H1 (cell line): ENCODE measurements around the gene ANKRD26. TPM values are rescaled to one million over a fixed set of nuclear protein-coding genes. Genes with fewer than 3 reads are reported as not detected.

Experiments used
- polyA plus RNA-seq, 7 experiments: library from polyadenylated mRNA; depleted of rRNA in 3 of 7; stranded (reverse) in 5 of 7; unstranded in 2 of 7; fragments of >200 nt in 5 of 7; fragments of 200-250 nt in 2 of 7; gene quantifications; 1 replicate in 5 of 7; 2 replicates in 1 of 7; 4 replicates in 1 of 7; pipeline versions ENCODE4 v1.2.1 to v1.2.3, GENCODE V29; 2011 to 2013; ENCODE audit warnings: missing spikeins in 2 of 7, mixed read lengths in 2 of 7
- total RNA-seq: library from RNA; stranded (reverse); fragmentation: NEBNext Ultra II Directional; extraction: Animal tissue kit (Norgen Biotek cat#: 25700); gene quantifications from 2 replicates; pipeline ENCODE4 v1.2.1, GENCODE V29; 2021
- TF ChIP-seq, protein P1 (sequence below): fragments of 300-600 bp; sonication (generic); IDR thresholded peaks from 2 replicates; pipeline ENCODE4 v1.7.1; 2012; ENCODE audit warnings: low read length, moderate library complexity, mild to moderate bottlenecking, inconsistent platforms; ENCODE audit not compliant: insufficient replicate concordance

Gene ANKRD26
- total and polyA plus RNA-seq, 2 of the 8 experiments (the other 6 are each of a cell fraction or from before 2014, with no cell fraction given) = 1.3 to 8.8 TPM

DNA sequence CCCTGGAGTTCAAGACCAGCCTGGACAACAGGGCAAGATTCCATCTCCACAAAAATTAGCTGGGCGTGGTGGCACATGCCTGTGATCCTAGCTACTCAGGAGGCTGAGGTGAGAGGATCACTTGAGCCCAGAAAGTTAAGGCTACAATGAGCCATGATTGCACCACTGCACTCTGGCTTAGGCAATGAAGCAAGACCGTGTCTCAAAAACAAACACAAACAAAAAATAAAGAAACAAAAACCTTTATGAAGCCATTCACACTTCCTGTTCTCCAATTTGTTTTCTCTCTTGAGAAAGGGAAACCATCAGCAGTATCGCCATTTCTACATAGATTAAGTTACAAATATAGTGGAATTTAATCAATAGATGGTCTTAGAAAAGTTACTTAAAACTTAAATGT is 34.1 kb upstream of the ANKRD26 start (continued):
- TF ChIP-seq, protein P1, sequence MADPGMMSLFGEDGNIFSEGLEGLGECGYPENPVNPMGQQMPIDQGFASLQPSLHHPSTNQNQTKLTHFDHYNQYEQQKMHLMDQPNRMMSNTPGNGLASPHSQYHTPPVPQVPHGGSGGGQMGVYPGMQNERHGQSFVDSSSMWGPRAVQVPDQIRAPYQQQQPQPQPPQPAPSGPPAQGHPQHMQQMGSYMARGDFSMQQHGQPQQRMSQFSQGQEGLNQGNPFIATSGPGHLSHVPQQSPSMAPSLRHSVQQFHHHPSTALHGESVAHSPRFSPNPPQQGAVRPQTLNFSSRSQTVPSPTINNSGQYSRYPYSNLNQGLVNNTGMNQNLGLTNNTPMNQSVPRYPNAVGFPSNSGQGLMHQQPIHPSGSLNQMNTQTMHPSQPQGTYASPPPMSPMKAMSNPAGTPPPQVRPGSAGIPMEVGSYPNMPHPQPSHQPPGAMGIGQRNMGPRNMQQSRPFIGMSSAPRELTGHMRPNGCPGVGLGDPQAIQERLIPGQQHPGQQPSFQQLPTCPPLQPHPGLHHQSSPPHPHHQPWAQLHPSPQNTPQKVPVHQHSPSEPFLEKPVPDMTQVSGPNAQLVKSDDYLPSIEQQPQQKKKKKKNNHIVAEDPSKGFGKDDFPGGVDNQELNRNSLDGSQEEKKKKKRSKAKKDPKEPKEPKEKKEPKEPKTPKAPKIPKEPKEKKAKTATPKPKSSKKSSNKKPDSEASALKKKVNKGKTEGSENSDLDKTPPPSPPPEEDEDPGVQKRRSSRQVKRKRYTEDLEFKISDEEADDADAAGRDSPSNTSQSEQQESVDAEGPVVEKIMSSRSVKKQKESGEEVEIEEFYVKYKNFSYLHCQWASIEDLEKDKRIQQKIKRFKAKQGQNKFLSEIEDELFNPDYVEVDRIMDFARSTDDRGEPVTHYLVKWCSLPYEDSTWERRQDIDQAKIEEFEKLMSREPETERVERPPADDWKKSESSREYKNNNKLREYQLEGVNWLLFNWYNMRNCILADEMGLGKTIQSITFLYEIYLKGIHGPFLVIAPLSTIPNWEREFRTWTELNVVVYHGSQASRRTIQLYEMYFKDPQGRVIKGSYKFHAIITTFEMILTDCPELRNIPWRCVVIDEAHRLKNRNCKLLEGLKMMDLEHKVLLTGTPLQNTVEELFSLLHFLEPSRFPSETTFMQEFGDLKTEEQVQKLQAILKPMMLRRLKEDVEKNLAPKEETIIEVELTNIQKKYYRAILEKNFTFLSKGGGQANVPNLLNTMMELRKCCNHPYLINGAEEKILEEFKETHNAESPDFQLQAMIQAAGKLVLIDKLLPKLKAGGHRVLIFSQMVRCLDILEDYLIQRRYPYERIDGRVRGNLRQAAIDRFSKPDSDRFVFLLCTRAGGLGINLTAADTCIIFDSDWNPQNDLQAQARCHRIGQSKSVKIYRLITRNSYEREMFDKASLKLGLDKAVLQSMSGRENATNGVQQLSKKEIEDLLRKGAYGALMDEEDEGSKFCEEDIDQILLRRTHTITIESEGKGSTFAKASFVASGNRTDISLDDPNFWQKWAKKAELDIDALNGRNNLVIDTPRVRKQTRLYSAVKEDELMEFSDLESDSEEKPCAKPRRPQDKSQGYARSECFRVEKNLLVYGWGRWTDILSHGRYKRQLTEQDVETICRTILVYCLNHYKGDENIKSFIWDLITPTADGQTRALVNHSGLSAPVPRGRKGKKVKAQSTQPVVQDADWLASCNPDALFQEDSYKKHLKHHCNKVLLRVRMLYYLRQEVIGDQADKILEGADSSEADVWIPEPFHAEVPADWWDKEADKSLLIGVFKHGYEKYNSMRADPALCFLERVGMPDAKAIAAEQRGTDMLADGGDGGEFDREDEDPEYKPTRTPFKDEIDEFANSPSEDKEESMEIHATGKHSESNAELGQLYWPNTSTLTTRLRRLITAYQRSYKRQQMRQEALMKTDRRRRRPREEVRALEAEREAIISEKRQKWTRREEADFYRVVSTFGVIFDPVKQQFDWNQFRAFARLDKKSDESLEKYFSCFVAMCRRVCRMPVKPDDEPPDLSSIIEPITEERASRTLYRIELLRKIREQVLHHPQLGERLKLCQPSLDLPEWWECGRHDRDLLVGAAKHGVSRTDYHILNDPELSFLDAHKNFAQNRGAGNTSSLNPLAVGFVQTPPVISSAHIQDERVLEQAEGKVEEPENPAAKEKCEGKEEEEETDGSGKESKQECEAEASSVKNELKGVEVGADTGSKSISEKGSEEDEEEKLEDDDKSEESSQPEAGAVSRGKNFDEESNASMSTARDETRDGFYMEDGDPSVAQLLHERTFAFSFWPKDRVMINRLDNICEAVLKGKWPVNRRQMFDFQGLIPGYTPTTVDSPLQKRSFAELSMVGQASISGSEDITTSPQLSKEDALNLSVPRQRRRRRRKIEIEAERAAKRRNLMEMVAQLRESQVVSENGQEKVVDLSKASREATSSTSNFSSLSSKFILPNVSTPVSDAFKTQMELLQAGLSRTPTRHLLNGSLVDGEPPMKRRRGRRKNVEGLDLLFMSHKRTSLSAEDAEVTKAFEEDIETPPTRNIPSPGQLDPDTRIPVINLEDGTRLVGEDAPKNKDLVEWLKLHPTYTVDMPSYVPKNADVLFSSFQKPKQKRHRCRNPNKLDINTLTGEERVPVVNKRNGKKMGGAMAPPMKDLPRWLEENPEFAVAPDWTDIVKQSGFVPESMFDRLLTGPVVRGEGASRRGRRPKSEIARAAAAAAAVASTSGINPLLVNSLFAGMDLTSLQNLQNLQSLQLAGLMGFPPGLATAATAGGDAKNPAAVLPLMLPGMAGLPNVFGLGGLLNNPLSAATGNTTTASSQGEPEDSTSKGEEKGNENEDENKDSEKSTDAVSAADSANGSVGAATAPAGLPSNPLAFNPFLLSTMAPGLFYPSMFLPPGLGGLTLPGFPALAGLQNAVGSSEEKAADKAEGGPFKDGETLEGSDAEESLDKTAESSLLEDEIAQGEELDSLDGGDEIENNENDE = no peak
